Germinal center (tissue), 1 donor: Measurements from ENCODE around the gene ZFYVE16.
"Not testable (repeated sequence)": the region's sequence is repeated elsewhere in the genome, so short reads cannot be mapped to it uniquely, and the experiment has no call there.

ENCODE experiments used
- DNase-seq: peaks from one replicate; pipeline ENCODE4 v3.0.0; 2012; ENCODE audit warnings: mixed read lengths, low spot score

ZFYVE16 gene

DNA sequence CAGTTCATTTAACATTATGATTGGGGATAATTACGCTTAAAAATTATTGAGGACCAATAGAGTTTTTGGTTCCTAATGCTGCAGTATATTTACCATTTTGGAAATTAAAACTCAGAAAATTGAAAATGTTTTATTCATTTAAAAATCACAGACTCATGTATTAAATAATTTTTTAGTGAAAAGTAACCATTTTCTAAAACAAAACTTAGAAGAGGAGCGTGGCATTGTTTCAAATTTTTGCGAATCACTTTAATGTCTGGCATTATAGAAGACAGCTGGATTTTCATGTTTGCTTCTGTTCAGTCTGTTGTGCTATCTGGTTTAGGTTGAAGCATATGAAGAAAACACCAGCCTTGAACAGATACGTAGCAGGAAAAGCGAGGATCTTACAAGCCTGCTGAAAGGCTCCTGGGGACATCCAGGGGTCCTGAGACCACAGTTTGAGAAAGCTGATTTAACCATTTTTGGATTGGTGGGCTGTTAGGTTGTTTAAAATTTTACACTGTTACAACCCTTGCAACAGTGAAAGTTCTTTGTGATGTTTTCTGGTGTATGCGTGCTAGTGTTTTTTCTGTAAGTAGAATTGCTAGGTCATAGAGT, 1.6 kb downstream of the ZFYVE16 start:
- DNase-seq: no peak

DNA sequence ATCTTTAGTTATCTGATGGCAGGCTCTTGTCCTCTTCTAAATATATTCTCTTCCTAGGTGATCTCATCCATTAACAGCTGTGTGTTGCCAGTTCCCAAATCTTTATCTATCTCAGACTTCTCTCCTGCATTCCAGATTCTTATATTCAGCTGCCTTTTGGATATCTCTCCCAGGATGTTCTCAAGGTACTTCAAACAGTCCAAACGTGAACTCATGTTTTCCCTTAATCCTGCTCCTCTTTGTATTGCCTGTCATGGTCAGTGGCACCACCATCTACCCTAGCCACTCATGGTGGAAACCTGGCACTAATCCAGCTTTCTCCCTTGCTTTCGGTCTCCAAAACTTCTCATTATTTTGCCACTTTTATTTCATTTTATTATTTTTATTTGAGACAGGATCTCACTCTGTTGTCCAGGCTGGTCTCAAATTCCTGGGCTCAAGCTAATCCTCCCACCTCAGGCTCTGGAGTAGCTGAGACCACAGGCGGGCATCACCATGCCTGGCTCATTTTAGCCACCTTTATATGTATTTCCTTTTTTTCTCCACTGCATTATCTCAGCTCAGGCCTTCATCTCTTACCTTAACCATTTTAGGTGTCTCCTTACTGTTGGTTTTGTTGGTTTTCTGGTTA, 3.8 kb downstream of the ZFYVE16 start:
- no peak for DNase-seq

DNA sequence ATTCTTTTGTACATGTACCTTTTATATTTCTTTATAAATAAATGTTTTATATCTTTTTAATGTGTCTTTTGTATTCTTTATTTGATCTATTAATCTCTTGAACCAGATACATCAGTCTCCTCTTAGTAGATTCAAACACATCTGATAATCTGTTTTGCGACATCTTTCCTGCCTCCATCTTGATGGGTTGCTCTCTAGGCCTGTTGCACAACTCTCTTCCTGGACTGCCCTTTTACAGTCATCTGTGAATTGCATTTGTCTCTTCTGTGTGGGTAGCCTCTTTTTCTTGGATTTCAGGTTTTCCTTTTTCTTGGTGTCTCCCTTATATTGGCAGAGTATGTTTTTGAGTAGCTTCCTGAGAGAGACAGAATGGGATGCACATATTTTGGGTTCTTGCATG, 6.2 kb downstream of the ZFYVE16 start:
- no peak for DNase-seq

DNA sequence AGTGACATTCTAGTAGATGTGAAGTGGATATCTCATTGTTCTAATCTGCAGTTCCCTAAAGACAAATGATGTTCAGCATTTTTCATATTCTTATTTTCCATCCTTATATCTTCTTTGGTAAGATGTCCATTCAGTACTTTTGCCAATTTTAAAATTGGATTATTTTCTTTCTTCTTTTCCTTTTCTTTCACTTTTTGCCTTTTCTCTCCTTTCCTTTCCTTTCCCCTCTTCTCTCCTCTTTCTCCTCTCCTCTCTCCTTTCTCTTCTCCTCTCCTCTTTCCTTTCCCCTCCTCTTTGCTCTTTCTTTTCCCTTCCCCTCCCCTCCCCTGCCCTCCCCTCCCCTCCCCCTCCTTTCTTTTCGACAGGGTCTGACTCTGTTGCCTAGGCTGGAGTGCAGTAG, 10.1 kb downstream of the ZFYVE16 start:
- no peak for DNase-seq

DNA sequence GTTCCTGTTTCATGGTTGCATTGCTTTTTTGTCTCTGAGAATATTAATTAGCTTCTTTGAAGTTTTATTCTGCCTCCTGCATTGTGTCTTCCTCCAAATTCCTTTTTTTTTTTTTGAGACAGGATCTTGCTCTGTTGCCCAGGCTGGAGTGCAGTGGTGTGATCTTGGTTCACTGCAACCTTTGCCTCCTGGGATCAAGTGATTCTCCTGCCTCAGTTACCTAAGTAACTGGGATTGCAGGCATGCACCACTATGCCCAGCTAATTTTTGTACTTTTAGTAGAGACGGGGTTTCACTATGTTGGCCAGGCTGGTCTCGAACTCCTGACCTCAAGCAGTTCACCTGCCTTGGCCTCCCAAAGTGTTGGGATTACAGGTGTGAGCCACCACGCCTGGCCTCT, 16.5 kb downstream of the ZFYVE16 start:
- DNase-seq: not testable (repeated sequence)

DNA sequence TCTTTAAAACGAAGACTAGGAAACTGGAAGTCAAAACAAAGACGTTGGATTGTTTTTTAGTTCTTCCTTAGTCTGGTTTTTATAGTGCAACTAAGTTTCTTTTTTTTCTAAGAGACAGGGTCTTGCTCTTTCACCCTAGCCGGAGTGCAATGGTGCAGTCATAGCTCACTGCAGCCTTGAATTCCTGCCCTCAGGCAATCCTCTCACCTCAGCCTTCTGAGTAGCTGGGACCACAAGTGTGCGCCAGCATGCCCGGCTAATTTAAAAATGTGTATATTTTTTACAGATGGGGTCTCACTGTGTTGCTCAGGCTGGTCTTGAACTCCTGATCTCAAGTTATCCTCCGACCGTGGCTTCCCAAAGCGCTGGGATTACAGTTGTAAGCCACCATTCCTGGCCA, 27.6 kb downstream of the ZFYVE16 start:
- no peak for DNase-seq

DNA sequence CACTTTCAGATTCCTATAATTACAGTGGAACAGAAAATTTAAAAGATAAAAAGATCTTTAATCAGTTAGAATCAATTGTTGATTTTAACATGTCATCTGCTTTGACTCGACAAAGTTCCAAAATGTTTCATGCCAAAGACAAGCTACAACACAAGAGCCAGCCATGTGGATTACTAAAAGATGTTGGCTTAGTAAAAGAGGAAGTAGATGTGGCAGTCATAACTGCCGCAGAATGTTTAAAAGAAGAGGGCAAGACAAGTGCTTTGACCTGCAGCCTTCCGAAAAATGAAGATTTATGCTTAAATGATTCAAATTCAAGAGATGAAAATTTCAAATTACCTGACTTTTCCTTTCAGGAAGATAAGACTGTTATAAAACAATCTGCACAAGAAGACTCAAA, 29.5 kb downstream of the ZFYVE16 start:
- DNase-seq: no peak

DNA sequence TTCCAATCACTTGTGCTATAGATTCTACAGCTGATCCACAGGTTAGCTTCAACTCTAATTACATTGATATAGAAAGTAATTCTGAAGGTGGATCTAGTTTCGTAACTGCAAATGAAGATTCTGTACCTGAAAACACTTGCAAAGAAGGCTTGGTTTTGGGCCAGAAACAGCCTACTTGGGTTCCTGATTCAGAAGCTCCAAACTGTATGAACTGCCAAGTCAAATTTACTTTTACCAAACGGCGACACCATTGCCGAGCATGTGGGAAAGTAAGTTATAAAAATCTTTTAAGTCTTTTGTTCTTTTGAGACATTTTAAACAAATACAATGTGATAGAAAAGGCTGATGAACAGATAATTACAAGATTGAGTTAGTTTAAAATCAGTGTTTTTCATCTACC, 30.9 kb downstream of the ZFYVE16 start:
- no peak for DNase-seq

DNA sequence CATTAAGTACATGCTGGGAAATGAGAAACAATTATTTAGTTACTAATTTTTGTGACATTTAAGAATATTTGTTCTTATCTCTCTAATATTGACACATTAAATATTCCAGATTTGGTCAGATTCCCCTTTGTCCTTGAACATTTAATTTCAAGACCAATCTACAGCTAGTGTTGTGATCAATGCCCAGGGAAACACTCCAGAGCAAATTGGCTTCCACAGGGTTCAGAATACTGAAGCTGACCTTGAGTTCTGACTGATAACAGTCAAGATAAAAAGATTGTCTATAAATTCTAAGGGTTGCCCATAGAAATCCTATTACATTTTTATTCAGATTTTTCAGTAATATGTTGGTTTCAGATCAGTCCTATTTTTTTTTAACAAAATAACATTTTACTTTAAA, 31.3 kb downstream of the ZFYVE16 start:
- DNase-seq: no peak

DNA sequence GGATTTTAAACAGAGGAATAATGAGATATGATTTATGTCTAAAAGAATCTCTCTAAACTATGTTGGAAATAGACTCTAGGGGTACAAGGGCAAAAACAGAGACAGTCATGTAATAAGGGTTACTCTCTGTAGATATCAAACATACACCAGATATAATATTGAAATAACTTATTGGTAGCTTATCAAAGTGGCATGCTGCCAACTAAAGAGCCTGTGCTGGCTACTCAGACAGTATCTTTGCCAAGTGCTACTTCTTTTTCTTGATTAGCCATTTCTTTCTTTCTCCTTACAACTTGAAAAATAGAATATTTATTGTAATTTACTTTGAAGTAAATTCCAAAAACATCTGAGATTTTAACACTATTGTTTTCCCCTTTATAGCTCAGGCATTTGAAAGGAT, 34.9 kb downstream of the ZFYVE16 start:
- DNase-seq: no peak

DNA sequence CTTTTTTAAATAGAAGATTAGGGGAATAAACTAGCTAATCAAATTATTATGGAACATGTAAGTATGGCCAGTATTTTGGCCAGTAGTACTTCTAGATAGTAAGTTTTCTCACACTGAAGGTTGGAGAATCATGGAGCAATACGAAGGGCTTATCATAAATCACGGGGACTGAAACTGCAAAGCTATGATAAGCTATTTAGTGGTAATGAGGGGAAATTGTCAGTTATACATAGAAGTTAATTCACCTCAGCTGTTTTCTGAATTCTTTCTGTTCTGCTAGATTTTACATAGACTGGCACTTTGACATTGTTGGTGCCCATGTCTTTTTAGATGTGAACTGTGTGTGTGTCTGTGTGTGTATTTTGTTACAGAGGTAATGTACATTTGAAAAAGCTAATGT, 45.5 kb downstream of the ZFYVE16 start:
- DNase-seq: no peak

DNA sequence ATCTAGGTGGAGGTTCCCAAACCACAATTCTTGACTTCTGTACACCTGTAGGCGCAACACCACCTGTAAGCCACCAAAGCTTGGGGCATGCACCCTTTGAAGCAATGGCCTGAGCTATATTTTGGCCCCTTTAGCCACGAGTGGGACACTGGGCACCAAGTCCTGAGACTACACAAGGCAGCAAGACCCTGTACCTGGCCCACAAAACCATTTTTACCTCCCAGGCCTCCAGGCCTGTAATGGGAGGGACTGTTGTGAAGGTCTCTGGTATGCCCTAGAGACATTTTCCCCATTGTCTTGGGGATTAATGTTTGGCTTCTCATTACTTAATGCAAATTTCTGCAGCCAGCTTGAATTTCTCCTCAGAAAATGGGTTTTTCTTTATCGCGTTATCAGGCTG, 55.4 kb downstream of the ZFYVE16 start:
- no peak for DNase-seq

DNA sequence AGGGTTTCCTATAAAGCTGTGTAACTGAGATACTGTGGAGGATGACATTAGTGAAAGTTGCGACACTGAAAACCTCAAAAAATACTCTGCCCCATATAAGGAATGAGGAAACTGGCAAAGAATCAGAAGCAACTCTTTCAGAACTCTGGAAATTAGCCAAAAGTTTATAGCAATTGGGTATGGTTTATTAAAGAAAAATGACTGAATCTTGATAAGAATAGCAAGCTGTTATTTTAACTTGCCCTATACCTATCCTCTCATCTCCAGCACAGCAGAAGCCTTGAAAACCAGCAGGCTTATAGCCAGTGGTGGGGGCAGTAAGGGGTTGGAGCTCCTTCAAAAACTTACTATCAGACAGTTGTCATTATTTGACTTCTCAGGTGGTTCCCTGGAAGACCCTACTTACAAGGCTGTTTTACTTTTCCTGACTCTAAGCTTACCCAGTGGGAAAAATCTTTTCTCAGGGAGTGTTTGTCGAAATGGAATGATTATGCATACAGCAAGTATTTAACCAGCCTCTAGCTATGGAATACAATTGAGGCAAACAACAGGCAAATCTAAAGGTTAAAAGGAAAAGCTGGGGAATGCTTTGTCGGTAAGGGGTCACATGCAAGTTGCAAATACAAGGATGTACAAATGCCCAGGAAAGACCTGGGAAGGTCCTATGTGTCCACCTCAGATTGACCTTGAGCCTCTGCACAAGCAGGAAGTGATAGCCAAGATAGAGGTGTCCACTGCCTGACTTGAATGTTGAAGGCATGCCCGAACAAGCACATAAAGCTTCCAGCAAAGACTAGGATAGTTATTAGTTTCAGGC, 59.0 kb downstream of the ZFYVE16 start:
- DNase-seq: no peak

DNA sequence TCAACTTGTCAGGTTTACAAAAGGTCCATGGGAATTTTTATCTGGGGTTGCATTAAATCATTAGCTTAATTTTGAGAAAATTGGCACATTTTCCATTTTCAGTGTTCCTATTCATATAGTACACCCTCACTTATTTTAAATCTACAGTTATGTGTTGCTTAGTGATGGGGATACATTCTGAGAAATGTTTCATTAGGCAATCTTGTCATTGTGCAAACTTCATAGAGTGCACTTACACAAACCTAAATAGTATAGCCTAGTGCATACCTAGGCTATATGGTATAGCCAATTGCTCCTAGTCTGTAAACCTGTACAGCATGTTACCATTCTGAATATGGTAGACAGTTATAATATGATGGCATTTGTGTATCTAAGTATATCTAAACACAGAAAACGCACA, 60.3 kb downstream of the ZFYVE16 start:
- DNase-seq: no peak

DNA sequence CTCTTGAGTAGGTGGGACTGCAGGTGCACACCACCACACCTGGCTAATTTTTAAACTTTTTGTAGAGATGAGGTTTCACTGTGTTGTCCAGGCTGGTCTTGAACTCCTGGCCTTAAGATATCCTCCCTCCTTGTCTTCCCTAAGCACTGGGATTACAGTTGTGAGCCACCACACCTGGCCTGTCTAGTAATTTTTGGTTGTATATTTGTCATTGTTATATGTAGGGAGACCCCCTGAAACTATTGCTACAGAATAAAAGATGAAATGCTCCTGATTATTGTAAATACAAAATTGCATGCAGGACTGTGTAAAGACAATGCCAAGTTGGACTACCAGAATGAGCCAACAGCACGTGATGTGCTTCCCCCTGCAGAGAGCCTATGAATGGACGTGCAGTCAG, 62.8 kb downstream of the ZFYVE16 start:
- DNase-seq: not testable (repeated sequence)

DNA sequence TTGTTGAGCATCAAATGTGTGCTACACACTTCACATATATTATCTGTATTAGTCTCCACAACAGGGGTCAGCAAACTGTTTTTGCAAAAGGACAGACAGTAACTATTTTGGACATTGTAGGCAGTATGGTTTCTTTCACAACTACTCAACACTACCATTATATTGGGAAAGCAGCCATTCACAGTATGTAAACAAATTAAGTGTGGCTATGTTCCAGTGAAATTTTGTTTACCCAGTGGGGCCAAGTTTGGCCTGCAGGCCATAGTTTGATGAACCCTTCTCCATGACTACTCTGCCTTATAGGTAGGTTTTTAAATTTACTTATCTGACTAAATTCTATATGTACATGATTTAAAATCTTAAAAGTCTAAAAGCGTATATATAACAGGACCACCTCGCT, 67.1 kb downstream of the ZFYVE16 start:
- DNase-seq: no peak

DNA sequence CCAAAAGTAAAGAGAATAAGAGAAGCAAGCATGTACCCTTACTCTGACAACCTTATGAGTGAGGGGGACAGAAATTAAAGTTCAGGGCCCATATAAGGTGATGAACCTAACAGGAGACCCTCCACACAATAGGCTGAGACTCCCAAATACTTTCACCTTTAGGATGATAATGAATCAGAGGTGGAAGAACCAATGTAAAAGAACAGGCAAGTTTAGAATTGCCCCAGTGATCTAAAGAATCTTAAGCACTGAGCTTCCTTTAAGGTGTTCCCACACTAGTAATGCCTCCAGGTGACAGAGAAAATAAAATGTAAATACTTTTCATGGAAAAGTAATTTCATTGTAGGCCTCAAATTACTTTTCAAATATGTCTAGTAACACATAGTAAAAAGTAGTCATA, 71.8 kb downstream of the ZFYVE16 start:
- DNase-seq: no peak

DNA sequence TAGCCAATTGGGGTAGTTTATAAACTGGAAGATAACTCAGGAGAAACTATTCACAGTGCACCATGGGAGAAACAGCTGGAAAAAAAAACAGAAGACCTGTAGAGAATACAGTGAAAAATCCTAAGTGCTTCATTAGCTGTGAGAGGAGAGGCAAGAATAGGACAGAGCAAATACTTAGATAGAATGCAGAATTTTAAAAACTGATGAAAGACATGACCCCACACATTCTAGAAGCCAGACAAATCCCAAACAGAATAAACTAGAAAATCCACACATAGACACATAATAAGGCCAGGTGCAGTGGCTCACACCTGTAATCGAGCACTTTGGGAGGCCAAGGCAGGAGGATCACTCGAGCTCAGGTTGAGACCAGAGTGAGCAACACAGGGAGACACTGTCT, 72.5 kb downstream of the ZFYVE16 start:
- DNase-seq: no peak

DNA sequence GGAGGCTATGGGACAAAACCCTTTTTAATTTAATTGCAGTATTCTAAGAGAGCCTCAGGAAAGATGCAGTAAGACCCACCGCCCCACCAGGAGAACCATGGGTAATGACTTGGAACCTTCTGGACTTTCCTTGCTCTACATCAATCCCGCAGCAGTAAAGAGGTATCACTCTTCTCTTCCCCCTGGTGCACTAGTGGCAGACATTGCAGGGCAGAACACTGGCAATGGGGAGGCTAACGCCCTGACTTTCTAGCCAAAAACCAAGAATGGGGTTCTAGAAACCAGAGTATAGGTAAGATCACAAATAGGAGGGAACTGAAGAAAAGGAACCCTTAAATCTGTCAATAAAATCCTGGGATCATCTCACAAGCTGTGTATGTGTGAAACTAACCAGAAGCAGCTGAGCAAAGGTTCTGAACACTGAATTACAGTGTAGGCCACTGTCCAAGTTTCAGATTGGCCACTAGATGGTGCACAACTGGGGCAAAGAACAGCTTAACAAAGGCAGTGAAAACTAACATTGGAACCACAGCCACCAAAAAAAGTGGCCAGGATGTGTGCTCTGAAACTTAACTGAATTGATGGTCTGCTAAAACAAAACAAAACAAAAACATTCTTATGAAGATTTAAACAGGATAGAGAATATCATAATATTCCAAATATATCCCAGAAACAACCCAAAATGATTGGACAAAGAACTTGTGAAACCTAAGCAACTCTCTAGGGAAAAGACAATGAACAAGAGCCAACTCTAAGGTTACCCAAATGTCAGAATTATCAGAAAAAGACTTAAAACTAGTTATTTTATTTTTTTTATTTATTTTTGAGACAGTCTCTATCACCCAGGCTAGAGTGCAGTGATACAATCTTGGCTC, 73.4 kb downstream of the ZFYVE16 start:
- DNase-seq: peak; percentile 57

DNA sequence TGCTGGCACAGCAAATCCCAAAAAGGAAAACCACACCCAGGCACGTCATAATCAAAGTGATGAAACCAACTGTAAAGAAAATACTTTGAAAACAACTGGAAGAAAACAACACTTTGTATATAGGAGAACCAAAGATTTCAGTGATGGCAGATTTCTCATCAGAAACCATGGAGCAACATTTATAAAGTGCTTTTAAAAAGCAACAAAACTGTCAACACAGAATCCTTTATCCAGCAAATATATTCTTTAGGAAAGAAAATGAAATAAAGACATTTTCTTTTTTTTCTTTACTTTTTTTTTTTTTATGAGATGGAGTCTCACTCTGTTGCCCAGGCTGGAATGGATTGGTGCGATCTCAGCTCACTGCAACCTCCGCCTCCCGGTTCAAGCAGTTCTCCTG, 74.7 kb downstream of the ZFYVE16 start:
- DNase-seq: no peak

DNA sequence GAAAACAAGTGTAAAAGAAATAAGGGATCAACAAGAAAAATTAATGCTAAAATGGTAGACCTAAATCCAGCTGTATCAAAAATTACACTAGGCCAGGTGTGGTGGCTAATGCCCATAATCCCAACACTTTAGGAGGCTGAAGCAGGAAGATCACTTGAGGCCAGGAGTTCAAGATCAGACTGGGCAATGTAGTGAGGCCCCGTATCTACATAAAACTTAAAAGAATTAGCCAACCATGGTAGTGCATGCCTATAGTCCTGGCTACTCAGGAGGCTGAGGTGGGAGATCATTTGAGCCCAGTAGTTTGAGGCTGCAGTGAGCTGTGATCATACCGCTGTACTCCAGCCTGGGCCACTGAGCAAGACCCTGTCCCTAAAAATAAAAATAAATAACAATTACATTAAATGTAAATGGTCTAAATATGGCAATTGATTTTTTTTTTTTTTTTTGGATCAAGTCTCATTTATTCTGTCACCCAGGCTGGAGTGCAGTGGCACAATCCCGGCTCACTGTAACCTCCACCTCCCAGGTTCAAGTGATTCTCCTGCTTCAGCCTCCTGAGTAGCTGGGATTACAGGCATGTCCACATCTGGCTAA, 75.9 kb downstream of the ZFYVE16 start:
- no peak for DNase-seq

DNA sequence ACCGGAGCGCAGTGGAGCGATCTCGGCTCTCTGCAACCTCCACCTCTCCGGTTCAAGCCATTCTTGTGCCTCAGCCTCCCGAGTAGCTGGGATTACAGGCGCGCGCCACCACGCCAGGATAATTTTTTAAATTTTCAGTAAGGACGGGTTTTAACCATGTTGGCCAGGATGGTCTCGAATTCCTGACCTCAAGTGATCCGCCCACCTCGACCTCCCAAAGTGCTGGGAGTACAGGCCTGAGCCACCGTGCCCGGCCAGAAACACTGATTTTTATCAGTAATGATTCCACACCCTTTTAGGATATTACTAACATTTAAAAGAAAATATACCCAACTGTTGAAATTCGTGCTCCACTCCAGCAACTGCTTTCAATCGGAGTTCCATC, 79.6 kb downstream of the ZFYVE16 start:
- no peak for DNase-seq
